Measurements from ENCODE around the gene ARHGAP6.
"Not testable (repeated sequence)": the region's sequence is repeated elsewhere in the genome, so short reads cannot be mapped to it uniquely, and the experiment has no call there.

The ARHGAP6 gene

DNA sequence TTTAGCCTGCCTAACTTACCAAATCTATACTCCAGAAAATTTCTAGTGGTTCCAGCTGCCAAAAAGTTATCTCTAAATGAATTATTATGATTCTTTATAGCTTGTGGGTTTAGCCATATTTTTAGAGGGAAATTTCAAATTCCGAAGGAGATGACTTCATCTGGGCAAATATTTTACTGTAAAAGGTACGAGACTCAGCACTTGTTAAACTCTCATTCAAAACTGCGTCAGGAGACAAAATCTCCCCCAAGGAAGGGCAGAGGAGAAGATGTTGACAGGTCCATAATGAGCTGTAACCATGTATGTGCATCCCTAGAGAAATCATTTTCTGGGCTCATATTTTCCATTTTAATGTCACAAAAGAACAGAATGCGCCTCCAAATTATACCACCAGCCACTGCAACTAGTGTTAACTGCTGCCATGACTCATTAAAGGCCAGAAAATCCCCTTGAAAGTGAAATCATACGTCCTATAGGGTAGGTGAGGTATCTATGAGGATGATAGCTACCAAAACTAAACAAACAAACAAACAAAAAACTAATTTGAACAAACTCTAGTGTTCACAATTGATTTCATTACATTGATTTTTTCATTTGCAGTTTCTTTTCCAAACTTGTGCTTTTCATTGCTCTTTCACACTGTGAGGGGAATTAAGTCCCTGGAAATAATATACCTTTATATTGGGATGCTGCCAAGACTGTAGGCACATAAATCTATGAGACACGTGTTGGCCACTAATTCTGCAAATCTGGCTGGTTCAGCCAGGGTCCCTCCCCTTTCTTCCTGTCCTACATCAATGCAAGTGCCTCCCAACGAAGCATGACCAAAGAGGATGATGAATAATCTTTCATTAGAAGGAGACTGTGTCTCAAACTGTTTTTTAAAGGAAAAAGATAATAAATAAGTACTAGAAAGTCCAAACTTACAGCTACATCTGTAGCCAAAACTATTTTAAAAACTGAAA, 85.8 kb downstream of the ARHGAP6 start:
- no peak for DNase-seq (ENCODE audit: low read depth in 2 of 2)

DNA sequence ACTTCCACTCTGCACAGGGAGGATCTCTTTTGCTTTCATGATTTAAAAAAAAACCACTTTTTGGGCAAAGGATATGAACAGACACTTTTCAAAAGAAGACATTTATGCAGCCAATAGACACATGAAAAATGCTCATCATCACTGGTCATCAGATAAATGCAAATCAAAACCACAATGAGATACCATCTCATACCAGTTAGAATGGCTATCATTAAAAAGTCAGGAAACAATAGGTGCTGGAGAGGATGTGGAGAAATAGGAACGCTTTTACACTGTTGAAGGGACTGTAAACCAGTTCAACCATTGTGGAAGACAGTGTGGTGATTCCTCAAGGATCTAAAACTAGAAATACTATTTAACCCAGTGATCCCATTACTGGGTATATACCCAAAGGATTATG, 87.4 kb downstream of the ARHGAP6 start:
- not testable (repeated sequence) for DNase-seq (ENCODE audit: low read depth in 2 of 2)

DNA sequence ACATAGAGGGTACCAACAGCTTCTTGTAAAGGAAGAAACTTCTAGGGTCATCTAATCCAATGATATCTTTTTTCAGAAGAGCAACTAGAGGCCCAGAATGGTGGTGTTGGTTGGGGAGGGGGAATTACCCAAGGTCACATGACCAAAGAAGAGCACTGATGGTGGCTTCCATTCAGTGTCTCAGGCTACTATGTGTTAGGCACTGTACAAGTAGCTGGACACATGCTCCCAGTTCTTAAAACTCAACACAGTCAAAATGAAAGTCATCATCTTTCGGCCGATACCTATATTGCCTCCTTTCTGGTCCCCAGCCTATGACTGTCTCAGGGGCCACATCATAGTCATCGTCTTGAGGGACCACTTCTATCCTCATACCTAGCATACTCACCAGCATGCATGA, 88.1 kb downstream of the ARHGAP6 start:
- DNase-seq (ENCODE audit: low read depth in 2 of 2) = no peak

DNA sequence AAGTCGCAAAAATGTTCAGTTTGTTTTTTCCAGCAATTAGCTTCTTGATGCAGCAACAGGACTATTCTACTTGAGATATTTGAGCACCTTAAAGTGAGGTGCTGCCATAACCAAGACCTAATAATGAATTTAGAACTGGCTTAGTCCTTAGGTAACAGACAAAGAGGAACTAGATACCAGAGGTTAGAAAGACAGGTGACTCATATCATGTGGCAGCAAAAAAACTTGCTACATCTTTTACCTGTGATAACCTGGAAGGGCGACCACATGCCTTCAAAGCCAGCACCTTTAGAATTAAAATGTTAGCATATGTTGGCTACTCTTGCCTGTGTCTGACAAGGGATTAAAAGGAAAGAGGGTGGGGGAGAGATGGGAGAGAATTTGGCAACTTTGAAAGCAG, 90.4 kb downstream of the ARHGAP6 start:
- no peak for DNase-seq (ENCODE audit: low read depth in 2 of 2)

DNA sequence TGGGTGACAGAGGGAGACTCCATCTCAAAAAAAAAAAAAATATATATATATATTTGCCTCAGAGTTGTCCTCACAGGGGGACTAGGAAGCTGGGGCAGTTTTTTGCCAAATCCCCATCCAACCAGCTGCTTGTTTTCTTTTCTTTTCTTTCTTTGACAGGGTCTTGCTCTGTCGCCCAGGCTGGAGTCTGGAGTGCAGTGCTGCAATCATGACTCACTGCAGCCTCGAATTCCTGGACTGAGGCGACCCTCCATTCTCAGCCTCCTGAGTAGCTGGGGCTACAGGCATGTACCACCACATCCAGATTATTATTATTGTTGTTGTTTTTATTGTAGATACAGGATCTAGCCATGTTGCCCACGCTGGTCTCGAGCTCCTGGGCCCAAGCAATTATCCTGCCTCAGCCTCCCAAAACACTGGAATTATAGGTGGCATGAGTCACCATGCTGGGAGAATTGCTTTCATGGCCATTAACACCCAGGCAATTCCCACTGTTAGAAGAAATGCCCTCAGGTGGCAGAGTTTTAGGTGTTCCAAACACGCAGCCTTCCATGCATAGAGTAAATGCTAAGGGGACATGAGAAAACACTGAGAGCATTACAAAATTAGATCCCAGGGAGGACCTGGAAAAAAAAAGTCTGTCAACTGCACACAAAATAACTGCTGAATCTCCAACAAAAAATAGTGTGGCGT, 98.0 kb downstream of the ARHGAP6 start:
- DNase-seq (ENCODE audit: low read depth in 2 of 2) = no peak

DNA sequence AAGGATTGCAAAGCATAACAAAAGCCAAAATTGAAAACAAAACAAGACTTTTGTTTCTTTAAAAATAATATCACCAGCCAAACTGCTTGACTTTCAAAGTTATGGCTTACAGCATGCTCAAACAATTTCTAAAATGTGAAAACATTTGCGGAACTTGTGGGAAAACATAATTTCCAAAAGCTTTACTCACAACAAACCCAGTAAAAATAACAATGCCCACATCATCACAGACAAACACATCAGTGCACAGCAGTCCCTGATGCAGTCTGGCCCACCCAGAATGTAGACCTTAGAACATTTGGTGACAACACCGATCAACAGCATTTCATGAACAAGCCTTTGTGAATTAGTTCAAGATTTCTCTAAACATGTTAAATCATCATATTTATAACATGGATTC, 98.9 kb downstream of the ARHGAP6 start:
- DNase-seq (ENCODE audit: low read depth in 2 of 2) = no peak

DNA sequence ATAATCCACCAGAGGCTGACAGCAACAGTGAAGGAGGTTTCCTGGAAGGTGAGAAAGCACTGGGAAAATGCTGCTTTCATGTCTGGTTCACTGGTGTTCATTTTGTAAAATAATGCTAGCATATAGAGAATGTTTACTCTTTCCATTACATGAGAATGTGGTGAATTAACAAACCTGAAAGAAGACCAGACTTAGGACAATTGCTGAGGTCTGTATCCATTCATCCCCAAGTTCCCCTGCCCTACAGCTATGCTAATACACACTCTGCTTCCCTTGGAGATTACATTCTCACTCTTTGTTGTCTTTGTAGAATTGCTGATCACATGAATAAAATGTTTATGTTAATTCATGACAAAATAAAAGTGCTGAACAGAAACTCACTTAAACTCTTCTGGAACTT, 99.5 kb downstream of the ARHGAP6 start:
- DNase-seq (ENCODE audit: low read depth in 2 of 2) = no peak

DNA sequence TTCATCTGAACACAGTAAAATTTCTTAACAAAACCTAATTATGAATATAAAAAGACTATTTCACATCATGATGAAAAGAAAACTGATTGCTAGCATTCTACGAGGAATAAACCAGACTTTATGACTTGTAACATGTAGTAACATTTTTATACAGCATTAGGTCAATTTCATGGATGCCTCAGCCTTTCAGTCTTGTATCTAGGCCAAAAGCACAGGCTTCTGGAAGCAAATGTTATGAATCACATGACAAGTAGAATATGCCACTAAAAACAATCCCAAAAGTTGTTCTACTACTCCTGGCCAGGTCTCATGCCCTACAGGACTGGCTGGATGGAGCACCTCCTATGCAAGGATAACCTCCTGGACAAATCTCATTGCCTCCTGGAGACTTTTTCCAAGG, 101.2 kb downstream of the ARHGAP6 start:
- no peak for DNase-seq (ENCODE audit: low read depth in 2 of 2)

DNA sequence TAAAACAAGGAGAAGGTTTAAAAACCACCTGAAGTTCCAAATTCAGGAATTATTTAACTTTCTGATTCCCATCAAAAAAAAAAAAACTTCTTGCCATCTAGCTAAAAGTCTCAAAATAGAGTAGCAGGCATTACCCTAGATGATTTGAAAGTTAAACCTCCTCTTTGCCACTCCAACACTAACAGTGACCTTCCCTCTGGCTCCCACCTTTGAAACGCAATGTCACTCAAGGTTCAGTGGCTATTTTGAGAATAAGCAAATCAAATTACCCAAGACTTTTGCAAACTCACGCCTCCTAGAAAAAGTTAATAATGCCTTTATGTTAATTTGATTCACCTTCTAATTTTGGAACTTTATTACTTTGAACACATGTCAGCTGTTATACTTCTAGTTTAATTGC, 103.2 kb downstream of the ARHGAP6 start:
- no peak for DNase-seq (ENCODE audit: low read depth in 2 of 2)

DNA sequence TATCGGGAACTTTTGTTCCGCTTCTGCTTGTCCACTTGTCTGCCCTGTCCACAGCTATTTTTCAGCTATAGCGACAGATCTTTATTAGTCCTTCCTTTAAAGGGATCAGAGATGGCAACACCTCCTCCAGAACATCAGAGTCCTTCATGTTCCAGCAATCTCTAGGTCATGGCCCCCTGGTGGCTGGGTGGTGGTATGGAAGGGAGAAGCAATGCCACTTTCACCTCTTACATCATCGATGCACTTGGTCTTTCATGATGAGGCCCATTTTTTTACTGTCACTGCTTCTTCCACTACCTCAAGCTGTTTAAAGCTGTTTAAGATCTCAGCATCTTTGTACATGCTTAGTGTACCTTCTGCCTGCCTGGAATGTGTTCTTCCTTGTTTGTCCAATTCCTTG, 106.7 kb downstream of the ARHGAP6 start:
- DNase-seq (ENCODE audit: low read depth in 2 of 2) = peak; percentile 0 to 14

DNA sequence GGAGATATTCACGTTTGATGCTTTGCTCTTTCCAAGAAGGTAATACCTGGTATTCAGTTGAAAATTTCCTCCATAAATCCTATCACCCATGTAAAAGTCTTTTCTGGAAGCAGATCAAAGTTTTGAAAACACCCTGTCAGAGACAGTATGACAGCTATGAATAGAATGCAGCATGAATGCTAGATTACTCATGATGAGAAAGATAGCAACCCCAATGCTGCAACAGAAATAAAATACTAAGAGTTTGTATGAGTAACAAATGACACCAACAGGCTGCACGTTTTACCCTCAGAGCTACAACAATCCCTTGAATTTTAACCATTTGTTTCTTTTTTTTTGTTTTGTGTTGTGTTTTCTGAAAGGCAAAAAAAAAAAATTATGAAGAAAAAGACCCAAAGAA, 108.6 kb downstream of the ARHGAP6 start:
- no peak for DNase-seq (ENCODE audit: low read depth in 2 of 2)

DNA sequence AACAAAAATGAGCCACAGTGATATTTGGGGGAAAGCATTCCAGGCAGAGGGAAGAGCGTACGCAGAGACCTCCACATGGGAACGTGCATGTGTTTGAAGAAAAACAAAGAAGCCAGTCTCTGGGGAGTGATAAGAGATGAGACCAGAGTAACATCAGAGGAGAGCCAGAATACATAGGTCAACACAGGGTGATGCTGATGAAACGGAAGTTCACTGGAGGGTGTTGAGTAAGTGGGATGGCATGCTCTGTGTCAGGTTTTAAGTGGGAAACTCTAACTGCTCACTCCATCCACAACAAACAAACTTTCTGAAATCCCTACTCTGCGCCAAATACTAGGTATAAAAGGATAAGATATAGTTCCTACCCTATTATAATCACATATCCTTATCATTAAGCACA, 110.0 kb downstream of the ARHGAP6 start:
- no peak for DNase-seq (ENCODE audit: low read depth in 2 of 2)

DNA sequence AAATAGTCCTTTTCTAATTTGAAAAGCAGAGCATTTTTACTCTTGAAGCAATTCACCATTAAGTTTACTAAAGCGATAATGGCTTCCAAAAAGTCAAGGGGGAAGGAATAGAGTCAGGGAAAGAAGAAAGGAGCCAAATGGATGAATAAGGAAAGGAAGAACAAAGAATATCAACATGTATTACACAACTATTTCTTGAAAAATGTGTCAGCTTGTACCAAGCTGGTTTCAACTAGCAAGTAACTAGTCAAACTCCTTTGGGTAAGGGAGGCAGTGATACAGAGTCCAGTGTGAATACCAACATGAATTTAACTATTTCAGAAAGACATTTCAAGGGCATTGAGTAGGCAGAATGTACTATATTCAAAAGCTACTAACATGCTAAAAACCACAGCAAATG, 112.1 kb downstream of the ARHGAP6 start:
- no peak for DNase-seq (ENCODE audit: low read depth in 2 of 2)

DNA sequence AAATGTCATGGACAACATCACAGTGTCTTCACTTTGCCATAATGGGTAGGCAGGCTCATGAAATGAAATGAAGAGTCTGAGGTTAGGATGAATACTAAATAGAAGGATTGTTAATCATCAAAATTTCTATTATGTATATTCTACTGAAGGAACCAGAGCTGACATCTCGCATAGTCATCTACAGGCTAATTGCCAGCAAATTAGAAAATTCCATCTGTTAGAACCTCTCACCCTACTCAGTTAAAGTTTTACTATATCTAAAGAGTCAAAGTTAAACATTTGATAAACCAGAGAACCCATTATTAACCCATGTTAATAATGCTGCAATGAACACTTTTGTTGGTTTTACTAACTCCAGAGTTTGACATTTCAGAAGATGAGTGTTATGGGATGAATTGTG, 114.6 kb downstream of the ARHGAP6 start:
- no peak for DNase-seq (ENCODE audit: low read depth in 2 of 2)

DNA sequence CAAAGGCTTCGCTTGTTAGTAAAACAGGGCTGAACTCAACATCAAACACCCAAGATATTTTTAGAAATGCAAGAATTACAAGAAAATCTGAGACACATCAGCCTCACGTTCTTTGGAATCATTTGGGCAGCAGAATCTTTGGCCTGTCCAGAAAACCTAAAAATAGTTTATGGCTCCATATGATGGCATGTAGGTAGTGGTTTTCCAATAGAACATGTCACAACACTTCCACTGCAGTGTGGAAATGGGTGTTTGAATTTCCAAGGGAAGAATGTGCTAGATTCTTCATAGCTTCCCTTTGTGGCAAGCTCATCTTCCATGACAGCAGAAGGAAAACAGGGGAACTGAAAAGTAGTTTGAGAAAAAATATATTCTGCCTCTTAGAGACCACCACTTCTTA, 118.8 kb downstream of the ARHGAP6 start:
- DNase-seq (ENCODE audit: low read depth in 2 of 2) = no peak

DNA sequence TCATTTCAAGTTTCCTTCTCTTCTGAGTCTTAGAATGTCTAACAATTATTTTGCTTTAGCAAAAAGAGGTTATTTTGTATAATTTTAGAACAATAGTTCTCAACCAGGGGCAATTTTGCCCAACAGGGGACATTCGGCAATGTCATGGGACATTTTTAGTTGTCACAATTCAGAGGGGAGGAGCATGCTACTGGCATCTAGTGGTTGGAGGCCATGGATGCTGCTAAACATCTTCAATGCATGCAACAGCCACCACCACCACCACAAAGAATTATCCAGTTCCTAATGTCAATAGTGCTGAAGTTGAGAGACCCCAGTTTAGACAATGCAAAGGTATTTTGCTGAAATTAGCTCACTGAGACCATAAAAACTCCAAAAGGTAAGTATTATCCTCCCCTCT, 122.5 kb downstream of the ARHGAP6 start:
- no peak for DNase-seq (ENCODE audit: low read depth in 2 of 2)

DNA sequence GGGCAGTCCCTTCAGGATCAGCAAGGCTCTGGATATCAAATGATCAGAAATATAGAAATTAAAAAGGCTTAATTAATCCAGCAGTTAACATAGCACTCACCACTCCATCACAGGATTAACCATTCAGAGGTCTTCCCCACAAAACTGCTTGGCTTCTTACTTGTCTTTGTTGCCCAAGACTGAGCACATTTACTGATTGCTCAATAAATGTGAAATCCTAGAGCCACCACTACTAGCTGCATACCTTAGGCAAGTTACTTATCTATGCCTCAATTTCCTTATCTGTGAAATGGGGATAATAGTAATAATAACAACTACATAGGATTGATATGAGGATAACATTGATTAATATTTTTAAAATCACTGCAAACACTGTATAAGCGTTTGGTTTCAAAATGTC, 124.2 kb downstream of the ARHGAP6 start:
- DNase-seq (ENCODE audit: low read depth in 2 of 2) = no peak

DNA sequence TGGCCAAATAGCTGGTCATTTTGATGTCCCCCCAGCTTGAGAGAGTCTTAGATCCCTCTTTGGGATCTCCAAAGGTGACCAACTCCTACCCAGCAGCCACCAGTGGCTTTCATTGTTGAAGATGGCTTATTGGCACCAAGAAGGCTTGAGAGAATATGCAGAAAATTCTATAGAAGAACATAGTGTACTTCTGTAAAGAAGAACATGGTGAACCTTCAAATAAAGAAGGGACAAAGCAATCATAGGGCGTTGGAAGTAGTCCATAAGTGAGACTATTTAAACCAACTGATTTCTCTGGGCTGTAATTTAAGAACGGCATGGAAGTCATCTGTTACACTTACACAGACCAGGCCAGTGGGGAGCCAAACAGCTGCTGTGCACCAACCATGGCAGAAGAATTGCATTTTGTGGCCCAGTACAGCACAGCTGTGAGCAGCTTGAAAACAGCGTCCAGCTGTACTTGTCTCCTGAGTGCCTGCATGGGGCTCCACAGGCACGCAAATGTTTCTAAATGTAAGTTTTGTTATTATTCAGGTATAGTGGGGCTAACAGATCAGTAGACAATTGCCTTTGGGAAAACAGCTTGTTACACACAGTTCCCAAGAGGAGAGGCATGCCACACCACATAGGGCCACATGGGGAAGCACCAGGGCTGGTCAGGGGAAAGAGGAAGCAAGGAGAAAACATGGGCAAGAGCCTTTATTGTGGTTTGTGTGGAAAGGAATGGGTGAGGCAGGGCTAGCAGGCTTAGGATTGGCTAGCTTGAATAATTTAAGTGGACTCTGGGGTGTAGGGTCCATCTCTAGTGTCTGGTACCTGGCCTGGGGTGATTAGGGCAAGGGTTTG, 125.0 kb downstream of the ARHGAP6 start:
- no peak for DNase-seq (ENCODE audit: low read depth in 2 of 2)

DNA sequence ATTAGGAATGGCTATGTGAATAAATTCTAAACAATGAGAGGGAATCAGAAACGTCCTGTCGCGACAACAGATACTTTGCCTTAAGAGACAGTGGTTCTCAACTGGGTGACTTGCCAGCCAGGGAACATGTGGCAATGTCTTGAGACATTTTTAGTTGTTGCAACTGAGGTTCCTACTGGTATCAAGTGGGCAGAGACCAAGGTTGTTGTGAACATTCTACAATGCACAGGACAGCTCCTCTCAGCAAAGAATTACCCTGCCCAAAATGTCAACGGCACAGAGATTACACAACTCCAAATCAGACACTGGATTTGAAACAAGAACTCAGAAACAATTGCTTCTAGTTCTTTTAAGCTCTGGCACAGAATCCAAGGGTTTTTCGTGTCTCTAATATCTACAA, 128.6 kb downstream of the ARHGAP6 start:
- DNase-seq (ENCODE audit: low read depth in 2 of 2) = no peak

DNA sequence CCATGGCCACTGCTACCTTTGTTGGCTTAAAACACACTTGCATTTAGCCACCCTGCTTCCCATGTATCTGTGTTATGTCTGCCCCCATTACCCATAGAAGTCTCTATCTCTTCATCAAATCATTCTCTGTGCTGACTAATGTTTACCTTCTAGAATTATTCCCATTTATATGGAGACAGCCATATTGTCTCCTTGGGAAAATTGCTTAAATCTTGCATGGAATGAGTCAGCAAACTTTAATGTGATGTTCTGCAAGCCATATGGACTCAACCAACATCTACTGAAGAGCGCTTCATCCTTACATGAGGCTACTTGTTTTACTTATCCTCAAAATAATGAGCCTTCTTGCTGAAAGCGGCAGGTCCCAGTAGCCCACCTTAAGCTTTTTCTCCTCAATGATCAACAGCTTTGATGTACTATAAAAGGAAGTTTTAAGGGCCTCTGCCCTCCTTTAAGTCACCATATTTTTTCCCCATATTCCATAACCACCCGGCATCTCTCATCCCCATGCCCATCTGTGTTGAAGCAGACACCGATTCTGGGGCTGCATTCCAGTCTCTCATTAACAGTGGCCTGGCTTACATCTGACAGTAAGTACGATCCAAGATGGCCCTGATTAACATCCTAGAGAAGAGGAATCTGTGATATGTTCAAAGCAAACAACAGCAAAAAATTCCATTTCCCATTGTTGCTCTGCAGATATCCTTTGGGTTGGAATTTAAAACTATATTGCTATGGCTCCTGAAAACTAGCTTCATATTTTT, 130.4 kb downstream of the ARHGAP6 start:
- DNase-seq (ENCODE audit: low read depth in 2 of 2) = no peak

DNA sequence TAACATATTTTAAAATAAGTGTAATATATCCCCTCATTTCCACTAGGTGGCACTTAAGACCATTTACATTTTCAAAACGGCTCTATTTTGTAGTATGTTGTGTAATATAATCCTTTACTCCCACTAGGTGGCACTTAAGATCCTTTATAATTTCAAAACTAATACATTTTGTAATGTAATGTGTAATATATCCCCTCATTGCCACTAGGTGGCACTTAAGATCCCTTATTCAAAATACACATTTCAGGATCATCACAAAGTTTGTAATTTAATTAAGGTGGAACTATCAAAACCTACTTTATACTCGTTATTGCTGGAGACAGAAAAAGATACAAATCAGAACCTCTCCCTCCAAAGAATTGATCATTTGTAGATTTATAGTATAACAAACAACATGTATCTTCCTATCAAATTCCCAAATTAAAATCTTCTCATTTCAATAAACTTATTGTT, 132.5 kb downstream of the ARHGAP6 start:
- no peak for DNase-seq (ENCODE audit: low read depth in 2 of 2)

All from stimulated activated CD4-positive, alpha-beta T cell treated with anti-CD3 and anti-CD28 coated beads, Interleukin-12 subunit alpha, Interleukin-12 subunit beta, amount 100 ng/mL, for 24 hours (primary cell).